HepG2 (cell line): ENCODE data around the gene EEF1AKMT3. TPM values are rescaled to one million over a fixed set of nuclear protein-coding genes. Genes with fewer than 3 reads are reported as not detected.
A peak's percentile ranks its signal among the peaks of the same experiment; 100 is the strongest.

ENCODE experiments used
- ELF1 ChIP-seq: sonication (generic); formaldehyde crosslinking; IDR thresholded peaks from 2 replicates; pipeline ENCODE4 v1.4.0; 2020; ENCODE audit warnings: missing genetic modification reagents
- FOXC1 ChIP-seq: sonication (generic); formaldehyde crosslinking; IDR thresholded peaks from 2 replicates; pipeline ENCODE4 v1.8.0; 2022; ENCODE audit warnings: mild to moderate bottlenecking, missing genetic modification reagents, borderline replicate concordance
- FOXK2 ChIP-seq: fragments of 450-650 bp; IDR thresholded peaks from 2 replicates; pipeline ENCODE4 v1.6.1; 2016
- KDM1A ChIP-seq: IDR thresholded peaks from 2 replicates; pipeline ENCODE4 v1.6.1; 2016; ENCODE audit warnings: missing compliant biosample characterization
- MIER3 ChIP-seq: IDR thresholded peaks from 2 replicates; pipeline ENCODE4 v1.6.1; 2016; ENCODE audit warnings: missing compliant biosample characterization, borderline replicate concordance
- RXRB ChIP-seq: IDR thresholded peaks from 2 replicates; pipeline ENCODE4 v1.6.1; 2016; ENCODE audit warnings: borderline replicate concordance, missing genetic modification reagents, missing compliant biosample characterization
- SAP130 ChIP-seq: IDR thresholded peaks from 2 replicates; pipeline ENCODE4 v1.6.1; 2016; ENCODE audit warnings: low read depth
- SATB2 ChIP-seq: sonication (generic); formaldehyde crosslinking; IDR thresholded peaks from 2 replicates; pipeline ENCODE4 v1.5.0; 2020; ENCODE audit warnings: missing genetic modification reagents
- ZBTB8A ChIP-seq: sonication (generic); formaldehyde crosslinking; IDR thresholded peaks from 2 replicates; pipeline ENCODE4 v1.4.0; 2020; ENCODE audit warnings: mild to moderate bottlenecking, low read depth, missing genetic modification reagents, borderline replicate concordance
- ZNF34 ChIP-seq: sonication (generic); formaldehyde crosslinking; IDR thresholded peaks from 2 replicates; pipeline ENCODE4 v1.4.0; 2020; ENCODE audit warnings: mild to moderate bottlenecking, missing genetic modification reagents, borderline replicate concordance
- ZNF598 ChIP-seq: sonication (generic); formaldehyde crosslinking; IDR thresholded peaks from 2 replicates; pipeline ENCODE4 v1.5.1; 2020; ENCODE audit warnings: mild to moderate bottlenecking, missing genetic modification reagents, borderline replicate concordance
- polyA plus RNA-seq, 8 experiments: library from polyadenylated mRNA; depleted of rRNA in 3 of 8; stranded (reverse) in 7 of 8; unstranded in 1 of 8; fragments of >200 nt; fragmentation: Illumina TruSeq in 4 of 8; extraction: Trizol in 4 of 8; gene quantifications; 2 replicates each; pipeline versions ENCODE4 v1.2.1 to v1.2.3, GENCODE V29; 2011 to 2016; ENCODE audit warnings: low read depth in 4 of 8, missing spikeins in 1 of 8, mixed read lengths in 1 of 8; ENCODE audit not compliant: insufficient read depth in 1 of 8
- total RNA-seq, 5 experiments: library from RNA; depleted of rRNA; stranded (reverse); fragments of >200 nt; fragmentation: Illumina TruSeq; extraction: Trizol; gene quantifications; 2 replicates each; pipeline ENCODE4 v1.2.3, GENCODE V29; 2016; ENCODE audit warnings: low read depth in 1 of 5
- TF ChIP-seq, protein P1 (sequence below): sonication (generic); formaldehyde crosslinking; IDR thresholded peaks from 2 replicates; pipeline ENCODE4 v1.4.0; 2020; ENCODE audit warnings: missing genetic modification reagents
- TF ChIP-seq, protein P2 (sequence below): sonication (generic); formaldehyde crosslinking; IDR thresholded peaks from 2 replicates; pipeline ENCODE4 v1.4.0; 2020; ENCODE audit warnings: missing genetic modification reagents
- TF ChIP-seq, protein P3 (sequence below): sonication (generic); formaldehyde crosslinking; IDR thresholded peaks from 2 replicates; pipeline ENCODE4 v1.5.0; 2020; ENCODE audit warnings: missing genetic modification reagents
- TF ChIP-seq, protein P4 (sequence below): sonication (generic); formaldehyde crosslinking; IDR thresholded peaks from 2 replicates; pipeline ENCODE4 v1.5.0; 2020; ENCODE audit warnings: mild to moderate bottlenecking, missing genetic modification reagents, moderate library complexity

EEF1AKMT3 gene
- total and polyA plus RNA-seq, 2 of the 13 experiments (the other 11 are each of a cell fraction or from before 2014, with no cell fraction given) = 4.7 to 11.4 TPM

DNA sequence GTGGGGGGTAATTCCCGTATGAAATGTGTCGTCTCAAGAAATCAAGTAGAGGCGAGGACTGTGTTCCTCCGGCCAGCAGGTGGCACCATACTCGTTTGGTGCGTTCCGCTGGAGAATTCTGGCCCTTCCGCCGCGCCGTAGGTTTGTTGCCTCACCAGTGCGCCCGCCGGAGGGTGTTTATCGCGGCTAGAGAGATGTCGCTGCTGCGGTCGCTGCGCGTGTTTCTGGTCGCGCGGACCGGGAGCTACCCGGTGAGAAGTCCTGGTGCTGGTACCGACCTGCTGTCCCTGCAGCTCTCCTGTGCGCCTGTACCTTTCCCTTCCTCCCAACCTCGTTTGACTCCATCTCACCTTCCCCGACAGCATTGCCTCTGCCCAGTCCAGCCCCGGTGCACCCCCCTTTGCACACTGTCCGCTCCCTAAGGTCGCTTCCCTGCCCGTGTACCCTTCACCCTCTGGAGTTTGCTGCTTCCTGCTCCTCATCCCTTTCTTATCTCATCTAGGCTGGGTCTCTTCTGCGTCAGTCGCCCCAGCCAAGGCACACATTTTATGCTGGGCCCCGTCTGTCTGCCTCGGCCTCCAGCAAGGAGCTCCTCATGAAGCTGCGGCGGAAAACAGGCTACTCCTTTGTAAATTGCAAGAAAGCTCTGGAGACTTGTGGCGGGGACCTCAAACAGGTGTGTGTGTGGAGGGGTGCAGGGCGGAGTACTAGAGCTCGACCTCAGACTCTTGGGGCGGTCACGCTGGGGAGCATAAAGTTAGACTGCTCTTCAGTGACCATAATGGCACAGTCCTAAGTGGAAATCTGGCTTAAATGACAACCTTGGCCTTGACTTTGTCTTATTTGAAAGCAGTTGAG is 10.4 kb downstream of the EEF1AKMT3 start, which contains the start of gene TSFM (continued):
- TF ChIP-seq, protein P1, sequence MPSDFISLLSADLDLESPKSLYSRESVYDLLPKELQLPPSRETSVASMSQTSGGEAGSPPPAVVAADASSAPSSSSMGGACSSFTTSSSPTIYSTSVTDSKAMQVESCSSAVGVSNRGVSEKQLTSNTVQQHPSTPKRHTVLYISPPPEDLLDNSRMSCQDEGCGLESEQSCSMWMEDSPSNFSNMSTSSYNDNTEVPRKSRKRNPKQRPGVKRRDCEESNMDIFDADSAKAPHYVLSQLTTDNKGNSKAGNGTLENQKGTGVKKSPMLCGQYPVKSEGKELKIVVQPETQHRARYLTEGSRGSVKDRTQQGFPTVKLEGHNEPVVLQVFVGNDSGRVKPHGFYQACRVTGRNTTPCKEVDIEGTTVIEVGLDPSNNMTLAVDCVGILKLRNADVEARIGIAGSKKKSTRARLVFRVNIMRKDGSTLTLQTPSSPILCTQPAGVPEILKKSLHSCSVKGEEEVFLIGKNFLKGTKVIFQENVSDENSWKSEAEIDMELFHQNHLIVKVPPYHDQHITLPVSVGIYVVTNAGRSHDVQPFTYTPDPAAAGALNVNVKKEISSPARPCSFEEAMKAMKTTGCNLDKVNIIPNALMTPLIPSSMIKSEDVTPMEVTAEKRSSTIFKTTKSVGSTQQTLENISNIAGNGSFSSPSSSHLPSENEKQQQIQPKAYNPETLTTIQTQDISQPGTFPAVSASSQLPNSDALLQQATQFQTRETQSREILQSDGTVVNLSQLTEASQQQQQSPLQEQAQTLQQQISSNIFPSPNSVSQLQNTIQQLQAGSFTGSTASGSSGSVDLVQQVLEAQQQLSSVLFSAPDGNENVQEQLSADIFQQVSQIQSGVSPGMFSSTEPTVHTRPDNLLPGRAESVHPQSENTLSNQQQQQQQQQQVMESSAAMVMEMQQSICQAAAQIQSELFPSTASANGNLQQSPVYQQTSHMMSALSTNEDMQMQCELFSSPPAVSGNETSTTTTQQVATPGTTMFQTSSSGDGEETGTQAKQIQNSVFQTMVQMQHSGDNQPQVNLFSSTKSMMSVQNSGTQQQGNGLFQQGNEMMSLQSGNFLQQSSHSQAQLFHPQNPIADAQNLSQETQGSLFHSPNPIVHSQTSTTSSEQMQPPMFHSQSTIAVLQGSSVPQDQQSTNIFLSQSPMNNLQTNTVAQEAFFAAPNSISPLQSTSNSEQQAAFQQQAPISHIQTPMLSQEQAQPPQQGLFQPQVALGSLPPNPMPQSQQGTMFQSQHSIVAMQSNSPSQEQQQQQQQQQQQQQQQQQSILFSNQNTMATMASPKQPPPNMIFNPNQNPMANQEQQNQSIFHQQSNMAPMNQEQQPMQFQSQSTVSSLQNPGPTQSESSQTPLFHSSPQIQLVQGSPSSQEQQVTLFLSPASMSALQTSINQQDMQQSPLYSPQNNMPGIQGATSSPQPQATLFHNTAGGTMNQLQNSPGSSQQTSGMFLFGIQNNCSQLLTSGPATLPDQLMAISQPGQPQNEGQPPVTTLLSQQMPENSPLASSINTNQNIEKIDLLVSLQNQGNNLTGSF (CRISPR knock-in tag) = 0 out of 2 replicates have a peak, but pooled peaks have one; percentile 47
- TF ChIP-seq, protein P2, sequence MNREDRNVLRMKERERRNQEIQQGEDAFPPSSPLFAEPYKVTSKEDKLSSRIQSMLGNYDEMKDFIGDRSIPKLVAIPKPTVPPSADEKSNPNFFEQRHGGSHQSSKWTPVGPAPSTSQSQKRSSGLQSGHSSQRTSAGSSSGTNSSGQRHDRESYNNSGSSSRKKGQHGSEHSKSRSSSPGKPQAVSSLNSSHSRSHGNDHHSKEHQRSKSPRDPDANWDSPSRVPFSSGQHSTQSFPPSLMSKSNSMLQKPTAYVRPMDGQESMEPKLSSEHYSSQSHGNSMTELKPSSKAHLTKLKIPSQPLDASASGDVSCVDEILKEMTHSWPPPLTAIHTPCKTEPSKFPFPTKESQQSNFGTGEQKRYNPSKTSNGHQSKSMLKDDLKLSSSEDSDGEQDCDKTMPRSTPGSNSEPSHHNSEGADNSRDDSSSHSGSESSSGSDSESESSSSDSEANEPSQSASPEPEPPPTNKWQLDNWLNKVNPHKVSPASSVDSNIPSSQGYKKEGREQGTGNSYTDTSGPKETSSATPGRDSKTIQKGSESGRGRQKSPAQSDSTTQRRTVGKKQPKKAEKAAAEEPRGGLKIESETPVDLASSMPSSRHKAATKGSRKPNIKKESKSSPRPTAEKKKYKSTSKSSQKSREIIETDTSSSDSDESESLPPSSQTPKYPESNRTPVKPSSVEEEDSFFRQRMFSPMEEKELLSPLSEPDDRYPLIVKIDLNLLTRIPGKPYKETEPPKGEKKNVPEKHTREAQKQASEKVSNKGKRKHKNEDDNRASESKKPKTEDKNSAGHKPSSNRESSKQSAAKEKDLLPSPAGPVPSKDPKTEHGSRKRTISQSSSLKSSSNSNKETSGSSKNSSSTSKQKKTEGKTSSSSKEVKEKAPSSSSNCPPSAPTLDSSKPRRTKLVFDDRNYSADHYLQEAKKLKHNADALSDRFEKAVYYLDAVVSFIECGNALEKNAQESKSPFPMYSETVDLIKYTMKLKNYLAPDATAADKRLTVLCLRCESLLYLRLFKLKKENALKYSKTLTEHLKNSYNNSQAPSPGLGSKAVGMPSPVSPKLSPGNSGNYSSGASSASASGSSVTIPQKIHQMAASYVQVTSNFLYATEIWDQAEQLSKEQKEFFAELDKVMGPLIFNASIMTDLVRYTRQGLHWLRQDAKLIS = no peak
- peak; percentile 85; the same call in 1 of the 2 replicates for TF ChIP-seq FOXC1 (CRISPR knock-in tag)
- TF ChIP-seq RXRB (CRISPR knock-in tag) = peak; percentile 80
- peak; percentile 87; the same call in 1 of the 2 replicates for TF ChIP-seq MIER3
- peak; percentile 59 for TF ChIP-seq ELF1
- TF ChIP-seq, protein P3, sequence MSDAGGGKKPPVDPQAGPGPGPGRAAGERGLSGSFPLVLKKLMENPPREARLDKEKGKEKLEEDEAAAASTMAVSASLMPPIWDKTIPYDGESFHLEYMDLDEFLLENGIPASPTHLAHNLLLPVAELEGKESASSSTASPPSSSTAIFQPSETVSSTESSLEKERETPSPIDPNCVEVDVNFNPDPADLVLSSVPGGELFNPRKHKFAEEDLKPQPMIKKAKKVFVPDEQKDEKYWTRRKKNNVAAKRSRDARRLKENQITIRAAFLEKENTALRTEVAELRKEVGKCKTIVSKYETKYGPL (CRISPR knock-in tag) = no peak
- TF ChIP-seq ZBTB8A (CRISPR knock-in tag) = no peak
- TF ChIP-seq, protein P4, sequence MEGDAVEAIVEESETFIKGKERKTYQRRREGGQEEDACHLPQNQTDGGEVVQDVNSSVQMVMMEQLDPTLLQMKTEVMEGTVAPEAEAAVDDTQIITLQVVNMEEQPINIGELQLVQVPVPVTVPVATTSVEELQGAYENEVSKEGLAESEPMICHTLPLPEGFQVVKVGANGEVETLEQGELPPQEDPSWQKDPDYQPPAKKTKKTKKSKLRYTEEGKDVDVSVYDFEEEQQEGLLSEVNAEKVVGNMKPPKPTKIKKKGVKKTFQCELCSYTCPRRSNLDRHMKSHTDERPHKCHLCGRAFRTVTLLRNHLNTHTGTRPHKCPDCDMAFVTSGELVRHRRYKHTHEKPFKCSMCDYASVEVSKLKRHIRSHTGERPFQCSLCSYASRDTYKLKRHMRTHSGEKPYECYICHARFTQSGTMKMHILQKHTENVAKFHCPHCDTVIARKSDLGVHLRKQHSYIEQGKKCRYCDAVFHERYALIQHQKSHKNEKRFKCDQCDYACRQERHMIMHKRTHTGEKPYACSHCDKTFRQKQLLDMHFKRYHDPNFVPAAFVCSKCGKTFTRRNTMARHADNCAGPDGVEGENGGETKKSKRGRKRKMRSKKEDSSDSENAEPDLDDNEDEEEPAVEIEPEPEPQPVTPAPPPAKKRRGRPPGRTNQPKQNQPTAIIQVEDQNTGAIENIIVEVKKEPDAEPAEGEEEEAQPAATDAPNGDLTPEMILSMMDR = peak; percentile 94
- no peak for TF ChIP-seq SATB2 (CRISPR knock-in tag)
- TF ChIP-seq ZNF34 (CRISPR knock-in tag) = peak; percentile 35; the same call in 1 of the 2 replicates
- TF ChIP-seq FOXK2 = peak; percentile 72; the same call in 1 of the 2 replicates
- peak; percentile 80; the same call in 1 of the 2 replicates for TF ChIP-seq ZNF598 (CRISPR knock-in tag)
- TF ChIP-seq SAP130 = peak; percentile 98
- no peak for TF ChIP-seq KDM1A (CRISPR knock-in tag)
